Ovary (tissue), 9 donors: ENCODE results near the gene MICA. TPM values are rescaled to one million over a fixed set of nuclear protein-coding genes. Genes with fewer than 3 reads are reported as not detected.
"Not testable (repeated sequence)": the region's sequence is repeated elsewhere in the genome, so short reads cannot be mapped to it uniquely, and the experiment has no call there.

ENCODE experiments used
- DNase-seq, 5 donors: peaks; one replicate each; pipeline ENCODE4 v3.0.0-alpha.2; 2019 to 2020
- H3K27ac ChIP-seq, 2 donors: fragments of 200-600 bp; one replicate each; pipeline versions ENCODE4 v1.5.1 to v1.8.0; 2019 to 2022
- H3K27me3 ChIP-seq: fragments of 200-600 bp; one replicate; pipeline ENCODE4 v1.8.0; 2022
- H3K36me3 ChIP-seq: fragments of 200-600 bp; sonication (generic); one replicate; pipeline ENCODE4 v1.5.1; 2019
- H3K4me1 ChIP-seq: one replicate; pipeline ENCODE4 v1.8.1; 2013; ENCODE audit warnings: mild to moderate bottlenecking, moderate library complexity; ENCODE audit not compliant: insufficient read depth
- H3K4me3 ChIP-seq: fragments of 200-600 bp; sonication (generic); one replicate; pipeline ENCODE4 v1.5.1; 2017
- H3K9me3 ChIP-seq, 2 donors: fragments of 200-600 bp in 1 of 2; sonication (generic) in 1 of 2; one replicate each; pipeline versions ENCODE4 v1.5.1 to v1.8.1; 2013 to 2019; ENCODE audit warnings: mild to moderate bottlenecking in 1 of 2, moderate library complexity in 1 of 2
- EP300 ChIP-seq: sonication (generic); formaldehyde crosslinking; IDR thresholded peaks from one replicate; pipeline ENCODE4 v1.6.1; 2017; ENCODE audit warnings: antibody characterized with exemption
- POLR2A ChIP-seq: fragments of 450-650 bp; IDR thresholded peaks from one replicate; pipeline ENCODE4 v1.6.1; 2017; ENCODE audit warnings: antibody characterized with exemption, mild to moderate bottlenecking, moderate library complexity
- WGBS, 3 donors: extraction: QIAGEN DNeasy Blood & Tissue Kit in 1 of 3; methylation state at CpG; one replicate each; pipeline versions ENCODE4 v1.1.5 to v1.1.7; 2013 to 2017; 5-methylcytosine and 5-hydroxymethylcytosine counted together
- intact Hi-C, 4 donors: fragments of 100-400 bp; cut with DNase I; formaldehyde crosslinking; loops; one replicate each; pipeline versions ENCODE4 v1.11.0 to v1.15.1; 2022 to 2023
- polyA plus RNA-seq, 2 donors: library from polyadenylated mRNA; stranded (reverse); fragments of 200-250 nt in 1 of 2; fragments of 350-450 nt in 1 of 2; fragmentation: Illumina TruSeq in 1 of 2; extraction: RNeasy Lipid Tissue Mini Kit (QIAGEN cat#74804) in 1 of 2; gene quantifications; one replicate each; pipeline ENCODE4 v1.2.3, GENCODE V29; 2013 to 2014
- total RNA-seq, 7 donors: library from RNA; depleted of rRNA in 2 of 7; stranded (reverse); fragments of >200 nt in 2 of 7; fragmentation: NEBNext Ultra II Directional in 3 of 7; extraction: Animal tissue kit (Norgen Biotek cat#: 25700) in 3 of 7; gene quantifications; one replicate each; pipeline versions ENCODE4 v1.1.0 to v1.2.4, GENCODE V29; 2016 to 2023
- TF ChIP-seq, protein P1 (sequence below), 3 donors: fragments of 450-650 bp in 2 of 3; fragments of 200-600 bp in 1 of 3; IDR thresholded peaks; one replicate each; pipeline versions ENCODE4 v1.5.1 to v1.8.0; 2016 to 2022; ENCODE audit warnings: antibody characterized with exemption in 3 of 3, mild to moderate bottlenecking in 1 of 3
- donor health status: DM: no; HTN: no; CAD: no; lungs with moderate emphysema.
- donor health status: DM: no; HTN: no; CAD: no.
- donor health status: Bipolar disorder and iron deficiency.
- donor health status: DM: yes; HTN: yes; CAD: no.
- donor health status: DM: no; HTN: no; CAD: no.
- donor health status: DM: yes; HTN: yes; CAD: no.

MICA gene
- total and polyA plus RNA-seq, 9 donors, result 15.8 to 48.9 (median 27.9) TPM

DNA sequence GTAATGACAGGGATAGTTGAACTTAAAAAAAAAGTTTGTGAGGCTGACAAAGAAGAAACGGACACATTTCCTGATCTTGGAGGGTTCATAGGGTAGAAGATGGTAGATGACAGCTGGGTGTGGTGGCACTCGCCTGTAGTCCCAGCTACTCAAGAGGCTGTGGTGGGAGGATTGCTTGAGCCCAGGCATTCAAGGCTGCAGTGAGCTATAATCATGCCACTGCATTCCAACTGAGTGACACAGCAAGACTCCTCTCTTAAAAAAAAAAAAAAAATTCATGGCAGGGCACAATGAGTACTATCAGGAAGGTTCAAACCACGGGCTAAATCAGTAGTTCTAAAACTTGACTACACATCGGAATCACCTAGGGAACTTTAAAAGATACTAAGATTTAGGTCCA, 2.0 kb upstream of the MICA start:
- intact Hi-C loops, result no loop called here
- peaks cover 16% of the 10 kb centered on the region for H3K4me1 ChIP-seq

DNA sequence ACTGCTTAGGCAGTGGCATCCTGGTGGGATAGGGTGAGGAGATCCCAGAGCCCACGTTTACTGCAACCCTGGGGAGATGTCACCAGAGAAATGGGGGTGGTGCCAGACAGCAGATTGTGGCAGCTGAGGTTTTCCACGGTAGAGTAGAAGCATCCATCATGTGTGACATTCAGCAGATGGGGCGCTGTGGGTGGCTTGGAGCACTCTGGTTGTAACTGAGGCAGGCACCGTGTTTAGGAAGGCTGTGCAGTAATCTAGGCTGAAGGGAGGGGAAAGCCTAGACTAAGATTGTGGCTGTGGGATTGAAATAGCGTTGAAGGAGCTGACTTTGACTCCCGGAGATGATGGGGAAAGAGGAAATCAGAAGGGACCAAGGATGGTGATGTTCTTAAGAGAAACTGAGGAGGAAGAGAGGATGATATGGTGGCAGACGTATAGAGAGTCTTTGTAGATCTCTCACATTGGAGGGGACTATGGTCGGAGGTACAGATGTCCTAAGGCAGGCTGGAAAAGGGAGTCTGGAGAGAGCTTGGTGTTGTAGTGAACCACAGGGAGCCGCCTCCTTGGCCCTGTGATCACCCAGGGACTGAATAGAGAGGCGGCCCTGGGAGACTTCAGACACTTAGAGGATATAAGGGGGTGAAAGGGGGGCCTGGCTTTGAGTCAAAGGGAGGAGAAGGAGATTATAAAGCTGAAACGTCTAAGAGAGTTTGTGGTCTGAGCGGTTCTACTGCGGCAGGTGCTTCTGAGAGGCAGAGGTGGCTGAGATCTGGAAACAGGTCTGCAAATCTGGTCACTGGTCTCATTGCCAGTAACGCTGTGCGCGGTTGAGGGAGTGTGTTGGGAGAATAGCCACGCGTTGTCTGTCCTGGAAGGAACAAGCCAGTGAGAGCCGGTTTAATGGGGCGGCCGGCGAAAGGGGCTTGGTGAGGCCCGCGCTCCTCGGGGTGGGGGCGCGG, 792 bp upstream of the MICA start:
- 6 to 8% (median 6%) methylated on average over 27 of the region's 27 CpGs for WGBS, 3 donors
- DNase-seq, result peak in 3 of 5 donors; percentile 35 to 58 (median 37)
- no peak for TF ChIP-seq EP300
- no peak for TF ChIP-seq POLR2A
- TF ChIP-seq, protein P1, sequence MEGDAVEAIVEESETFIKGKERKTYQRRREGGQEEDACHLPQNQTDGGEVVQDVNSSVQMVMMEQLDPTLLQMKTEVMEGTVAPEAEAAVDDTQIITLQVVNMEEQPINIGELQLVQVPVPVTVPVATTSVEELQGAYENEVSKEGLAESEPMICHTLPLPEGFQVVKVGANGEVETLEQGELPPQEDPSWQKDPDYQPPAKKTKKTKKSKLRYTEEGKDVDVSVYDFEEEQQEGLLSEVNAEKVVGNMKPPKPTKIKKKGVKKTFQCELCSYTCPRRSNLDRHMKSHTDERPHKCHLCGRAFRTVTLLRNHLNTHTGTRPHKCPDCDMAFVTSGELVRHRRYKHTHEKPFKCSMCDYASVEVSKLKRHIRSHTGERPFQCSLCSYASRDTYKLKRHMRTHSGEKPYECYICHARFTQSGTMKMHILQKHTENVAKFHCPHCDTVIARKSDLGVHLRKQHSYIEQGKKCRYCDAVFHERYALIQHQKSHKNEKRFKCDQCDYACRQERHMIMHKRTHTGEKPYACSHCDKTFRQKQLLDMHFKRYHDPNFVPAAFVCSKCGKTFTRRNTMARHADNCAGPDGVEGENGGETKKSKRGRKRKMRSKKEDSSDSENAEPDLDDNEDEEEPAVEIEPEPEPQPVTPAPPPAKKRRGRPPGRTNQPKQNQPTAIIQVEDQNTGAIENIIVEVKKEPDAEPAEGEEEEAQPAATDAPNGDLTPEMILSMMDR (IDR thresholded peaks at IDR 0.05), result no peak
- H3K36me3 ChIP-seq, result no peaks in the 10 kb centered on the region
- intact Hi-C loops, result no loop called here
- no peaks in the 10 kb centered on the region for H3K27me3 ChIP-seq
- H3K27ac ChIP-seq, result peak overlapping the region; percentile 61 to 98
- H3K4me3 ChIP-seq, result peak overlapping the region; percentile 81
- peaks cover 16% of the 10 kb centered on the region for H3K4me1 ChIP-seq
- no peaks in the 10 kb centered on the region for H3K9me3 ChIP-seq

More for the DNA sequence above, 2.0 kb upstream of the MICA start:
- peak in 4 of 5 donors; percentile 49 to 71 (median 56) for DNase-seq
- peak overlapping the region; percentile 97 to 98 for H3K27ac ChIP-seq
- peak; percentile 52 for TF ChIP-seq POLR2A
- TF ChIP-seq, protein P1 (IDR thresholded peaks at IDR 0.05), result no peak
- TF ChIP-seq EP300, result no peak
- no peaks in the 10 kb centered on the region for H3K36me3 ChIP-seq
- H3K9me3 ChIP-seq, result no peaks in the 10 kb centered on the region
- H3K27me3 ChIP-seq, result no peaks in the 10 kb centered on the region
- 21 to 29% (median 25%) methylated on average over 4 of the region's 4 CpGs for WGBS, 3 donors
- H3K4me3 ChIP-seq, result peak overlapping the region; percentile 81

DNA sequence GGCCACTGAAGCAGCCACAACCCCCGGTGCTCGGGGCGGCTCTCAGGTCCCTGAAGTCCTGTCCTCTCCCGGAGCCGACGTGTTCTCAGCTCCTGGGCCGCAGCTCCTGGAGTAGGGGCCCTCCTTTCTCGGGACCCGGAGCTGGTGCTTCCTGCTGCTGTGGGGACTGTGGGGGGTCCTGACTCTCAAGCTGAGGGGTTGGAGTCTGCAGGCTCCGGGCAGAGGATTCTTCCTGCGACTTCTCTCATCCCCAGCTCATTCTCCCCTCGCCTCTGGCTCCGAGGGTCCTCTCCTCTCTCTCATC, 618 bp downstream of the MICA start:
- DNase-seq, H3K36me3 ChIP-seq, H3K27ac ChIP-seq, H3K27me3 ChIP-seq, H3K9me3 ChIP-seq, intact Hi-C loops: not testable (repeated sequence)
- Histone ChIP-seq H3K4me1 (peaks cover 16% of the 10 kb centered on the region), H3K4me3 (peak overlapping the region; percentile 54)
- WGBS, 3 donors, result 4 to 10% (median 8%) methylated on average over 11 to 13 of the region's 13 CpGs

DNA sequence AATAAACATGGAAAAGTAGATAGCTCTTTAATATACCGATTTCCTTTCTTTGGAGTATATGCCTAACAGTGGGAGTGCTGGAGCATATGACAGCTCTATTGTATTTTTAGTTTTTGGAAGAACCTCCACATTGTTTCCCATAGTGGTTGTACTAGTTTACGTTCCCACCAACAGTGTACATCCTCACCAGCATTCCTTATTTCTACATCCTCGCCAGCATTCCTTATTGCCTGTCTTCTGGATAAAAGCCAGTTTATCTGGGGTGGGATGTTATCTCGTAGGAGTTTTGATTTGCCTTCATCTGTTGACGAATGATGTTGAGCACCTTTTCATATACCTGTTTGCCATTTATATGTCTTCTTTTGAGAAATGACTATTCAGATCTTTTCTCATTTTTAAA, 2.6 kb downstream of the MICA start:
- WGBS, 3 donors, result 75 to 83% (median 82%) methylated on average over 5 of the region's 5 CpGs
- peaks cover 16% of the 10 kb centered on the region for H3K4me1 ChIP-seq
- H3K27me3 ChIP-seq, result no peaks in the 10 kb centered on the region
- no peak overlapping the region for H3K27ac ChIP-seq
- intact Hi-C loops, result no loop called here
- H3K4me3 ChIP-seq, result no peak overlapping the region
- H3K36me3 ChIP-seq, result no peaks in the 10 kb centered on the region
- TF ChIP-seq POLR2A (no peak), EP300 (no peak)
- TF ChIP-seq, protein P1 (IDR thresholded peaks at IDR 0.05), result no peak
- no peaks in the 10 kb centered on the region for H3K9me3 ChIP-seq
- no peak for DNase-seq

DNA sequence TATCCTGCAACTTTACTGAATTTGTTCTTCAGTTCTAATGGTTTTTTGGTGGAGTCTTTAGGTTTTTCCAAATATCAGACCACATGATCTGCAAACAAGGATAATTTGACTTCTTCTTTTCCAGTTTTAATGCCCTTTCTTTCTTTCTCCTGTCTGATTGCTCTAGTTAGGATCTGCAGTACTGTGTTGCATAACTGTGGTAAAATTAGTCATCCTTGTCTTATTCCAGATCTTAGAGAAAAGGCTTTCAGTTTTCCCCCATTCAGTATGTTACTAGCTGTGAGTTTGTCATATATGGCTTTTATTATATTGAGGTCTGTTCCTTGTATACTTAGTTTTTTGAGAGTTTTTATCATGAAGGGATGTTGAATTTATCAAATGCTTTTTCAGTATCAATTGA, 4.3 kb downstream of the MICA start:
- H3K27ac ChIP-seq, result no peak overlapping the region
- no peak overlapping the region for H3K4me3 ChIP-seq
- no peak for DNase-seq
- no peaks in the 10 kb centered on the region for H3K27me3 ChIP-seq
- H3K36me3 ChIP-seq, result no peaks in the 10 kb centered on the region
- intact Hi-C loops, result no loop called here
- H3K4me1 ChIP-seq, result peaks cover 8% of the 10 kb centered on the region
- TF ChIP-seq, protein P1 (IDR thresholded peaks at IDR 0.05), result no peak
- no peak for TF ChIP-seq EP300
- TF ChIP-seq POLR2A, result no peak
- H3K9me3 ChIP-seq, result no peaks in the 10 kb centered on the region
